Mesenchymal stem cell (in vitro differentiated cells and primary cell): ENCODE measurements around the gene TOR1B.
"Not testable (repeated sequence)": the region's sequence is repeated elsewhere in the genome, so short reads cannot be mapped to it uniquely, and the experiment has no call there.

Experiments used
- DNase-seq: peaks from one replicate; pipeline ENCODE4 v3.0.0-alpha.2; 2013
- H2AFZ ChIP-seq: one replicate; pipeline ENCODE4 v1.6.1; 2013; ENCODE audit warnings: low read depth, mild to moderate bottlenecking, control low read depth, inconsistent platforms, low read length, moderate library complexity
- H2AK5ac ChIP-seq: 2 replicates; pipeline ENCODE4 v1.6.1; 2013; ENCODE audit warnings: low read length, moderate library complexity, mild to moderate bottlenecking, inconsistent platforms; ENCODE audit not compliant: severe bottlenecking
- H2BK120ac ChIP-seq: one replicate; pipeline ENCODE4 v1.6.1; 2013; ENCODE audit warnings: low read depth, mild to moderate bottlenecking, inconsistent platforms, low read length, moderate library complexity
- H2BK12ac ChIP-seq, 2 experiments: one replicate each; pipeline ENCODE4 v1.6.1; 2013; ENCODE audit warnings: inconsistent platforms in 2 of 2, low read length in 2 of 2, mild to moderate bottlenecking in 2 of 2, moderate library complexity in 2 of 2, control low read depth in 1 of 2
- H2BK15ac ChIP-seq: one replicate; pipeline ENCODE4 v1.6.1; 2013; ENCODE audit warnings: mild to moderate bottlenecking, low read depth, inconsistent platforms; ENCODE audit not compliant: poor library complexity, severe bottlenecking
- H2BK5ac ChIP-seq: 2 replicates; pipeline ENCODE4 v1.6.1; 2013; ENCODE audit warnings: low read depth, mild to moderate bottlenecking, low read length, control low read depth, inconsistent platforms; ENCODE audit not compliant: poor library complexity, severe bottlenecking
- H3K14ac ChIP-seq, 2 experiments: one replicate each; pipeline ENCODE4 v1.6.1; 2013; ENCODE audit warnings: inconsistent platforms in 2 of 2, low read length in 2 of 2, control low read depth in 1 of 2, mild to moderate bottlenecking in 1 of 2, moderate library complexity in 1 of 2
- H3K18ac ChIP-seq, 2 experiments: one replicate each; pipeline ENCODE4 v1.6.1; 2013; ENCODE audit warnings: inconsistent platforms in 2 of 2, low read length in 2 of 2, control low read depth in 1 of 2, low read depth in 1 of 2, mild to moderate bottlenecking in 1 of 2
- H3K23ac ChIP-seq, 2 experiments: one replicate each; pipeline ENCODE4 v1.6.1; 2013; ENCODE audit warnings: inconsistent platforms in 2 of 2, low read length in 2 of 2, mild to moderate bottlenecking in 2 of 2, moderate library complexity in 2 of 2, control low read depth in 1 of 2
- H3K27ac ChIP-seq: 2 replicates; pipeline ENCODE4 v1.5.1; 2013; ENCODE audit warnings: mild to moderate bottlenecking, moderate library complexity, low read length, control low read depth, inconsistent platforms; ENCODE audit not compliant: poor library complexity, severe bottlenecking
- H3K27me3 ChIP-seq, 2 experiments: 2 replicates each; pipeline versions ENCODE4 v1.6.1 to v1.7.0; 2013; ENCODE audit warnings: low read length in 2 of 2, mild to moderate bottlenecking in 2 of 2, moderate library complexity in 2 of 2, control low read depth in 1 of 2, inconsistent platforms in 1 of 2; ENCODE audit not compliant: control insufficient read depth in 1 of 2, insufficient read depth in 1 of 2
- H3K36me3 ChIP-seq, 2 experiments: 2 replicates each; pipeline versions ENCODE4 v1.6.1 to v1.7.0; 2013; ENCODE audit warnings: low read length in 2 of 2, control low read depth in 1 of 2, inconsistent platforms in 1 of 2, low read depth in 1 of 2, mild to moderate bottlenecking in 1 of 2; ENCODE audit not compliant: insufficient read depth in 2 of 2, control insufficient read depth in 1 of 2
- H3K4ac ChIP-seq, 2 experiments: one replicate each; pipeline ENCODE4 v1.6.1; 2013; ENCODE audit warnings: inconsistent platforms in 2 of 2, low read length in 2 of 2, mild to moderate bottlenecking in 2 of 2, moderate library complexity in 2 of 2, control low read depth in 1 of 2, low read depth in 1 of 2
- H3K4me1 ChIP-seq: 2 replicates; pipeline ENCODE4 v1.6.1; 2013; ENCODE audit warnings: low read depth, low read length, control low read depth; ENCODE audit not compliant: control insufficient read depth, insufficient read depth
- H3K4me2 ChIP-seq: 2 replicates; pipeline ENCODE4 v1.6.1; 2013; ENCODE audit warnings: low read length, mild to moderate bottlenecking, inconsistent platforms; ENCODE audit not compliant: poor library complexity, severe bottlenecking
- H3K4me3 ChIP-seq, 2 experiments: 2 replicates each; pipeline versions ENCODE4 v1.5.1 to v1.7.0; 2013; ENCODE audit warnings: low read length in 2 of 2, mild to moderate bottlenecking in 2 of 2, control low read depth in 1 of 2, low read depth in 1 of 2; ENCODE audit not compliant: insufficient read depth in 1 of 2
- H3K79me1 ChIP-seq: replicated peaks from 2 replicates; pipeline ENCODE4 v1.6.1; 2013; ENCODE audit warnings: mild to moderate bottlenecking, control low read depth, low read length, inconsistent platforms; ENCODE audit not compliant: poor library complexity, severe bottlenecking
- H3K9ac ChIP-seq: 2 replicates; pipeline ENCODE4 v1.7.0; 2013; ENCODE audit warnings: mild to moderate bottlenecking, low read length, moderate library complexity
- H3K9me3 ChIP-seq: 2 replicates; pipeline ENCODE4 v1.7.0; 2013; ENCODE audit warnings: mild to moderate bottlenecking, low read length; ENCODE audit not compliant: control insufficient read depth
- H4K8ac ChIP-seq: one replicate; pipeline ENCODE4 v1.6.1; 2013; ENCODE audit warnings: inconsistent platforms, mild to moderate bottlenecking, low read length, moderate library complexity
- H4K91ac ChIP-seq: one replicate; pipeline ENCODE4 v1.6.1; 2013; ENCODE audit warnings: mild to moderate bottlenecking, low read length, inconsistent platforms
- WGBS: methylation state at CpG from one replicate; pipeline ENCODE4 v1.1.7; 2013; ENCODE audit warnings: mixed read lengths; 5-methylcytosine and 5-hydroxymethylcytosine counted together

TOR1B gene

GRCh38 chr9:129773262-129774048, 29.5 kb upstream of the TOR1B start:
- Histone ChIP-seq H3K4me2 (no peak overlapping the region), H4K8ac (peak overlapping the region; percentile 80), H2AK5ac (no peak overlapping the region), H3K79me1 (no peaks in the 10 kb centered on the region), H3K9me3 (no peaks in the 10 kb centered on the region), H3K4me1 (peaks cover 25% of the 10 kb centered on the region), H3K4ac (peak overlapping the region; percentile 34 to 75), H3K27me3 (peaks cover 0 to 8% of the 10 kb centered on the region in 2 experiments), H3K9ac (peak overlapping the region; percentile 65), H4K91ac (peak overlapping the region; percentile 90), H2AFZ (no peak overlapping the region), H2BK12ac (peak overlapping the region; percentile 49 to 95), H3K4me3 (no peak overlapping the region), H2BK5ac (no peak overlapping the region), H2BK15ac (peak overlapping the region; percentile 48), H3K36me3 (peaks cover 0 to 2% of the 10 kb centered on the region in 2 experiments), H3K23ac (no peak overlapping the region), H2BK120ac (no peak overlapping the region), H3K14ac (peak overlapping the region in 1 of 2 experiments; percentile 58), H3K18ac (peak overlapping the region; percentile 68 to 83), H3K27ac (no peak overlapping the region)
- WGBS, result 81% methylated on average over 6 of the region's 10 CpGs
- DNase-seq, result peak; percentile 90

GRCh38 chr9:129774791-129775447, 28.1 kb upstream of the TOR1B start:
- Histone ChIP-seq H3K9me3 (no peaks in the 10 kb centered on the region), H3K4ac (peak overlapping the region; percentile 38 to 39), H2BK120ac (peak overlapping the region; percentile 39), H4K8ac (no peak overlapping the region), H3K9ac (no peak overlapping the region), H4K91ac (peak overlapping the region; percentile 99), H3K18ac (peak overlapping the region; percentile 88 to 95), H2BK15ac (peak overlapping the region; percentile 78), H3K4me3 (no peak overlapping the region), H2AK5ac (no peak overlapping the region), H2BK5ac (no peak overlapping the region), H3K27me3 (peaks cover 0 to 3% of the 10 kb centered on the region in 2 experiments), H3K4me2 (no peak overlapping the region), H2BK12ac (peak overlapping the region; percentile 93 to 98), H2AFZ (no peak overlapping the region), H3K4me1 (peaks cover 25% of the 10 kb centered on the region), H3K27ac (no peak overlapping the region), H3K23ac (peak overlapping the region in 1 of 2 experiments; percentile 40), H3K14ac (peak overlapping the region in 1 of 2 experiments; percentile 47), H3K36me3 (no peaks in the 10 kb centered on the region), H3K79me1 (no peaks in the 10 kb centered on the region)
- WGBS, result 83% methylated on average over 20 of the region's 20 CpGs
- DNase-seq, result no peak

- H4K91ac ChIP-seq, result peak overlapping the region; percentile 99
- peak overlapping the region; percentile 88 to 95 for H3K18ac ChIP-seq
- peak overlapping the region; percentile 93 to 98 for H2BK12ac ChIP-seq
- H2BK5ac ChIP-seq, result no peak overlapping the region
- H3K27ac ChIP-seq, result no peak overlapping the region
- H2BK15ac ChIP-seq, result peak overlapping the region; percentile 45
- H3K79me1 ChIP-seq, result no peaks in the 10 kb centered on the region
- H3K23ac ChIP-seq, result no peak overlapping the region
- H3K4ac ChIP-seq, result peak overlapping the region in 1 of 2 experiments; percentile 40
- no peaks in the 10 kb centered on the region for H3K36me3 ChIP-seq
- no peak overlapping the region for H3K4me2 ChIP-seq
- no peak overlapping the region for H3K4me3 ChIP-seq
- DNase-seq, result no peak
- no peak overlapping the region for H2AFZ ChIP-seq
- peak overlapping the region in 1 of 2 experiments; percentile 37 for H3K14ac ChIP-seq
- 80% methylated on average over 2 of the region's 2 CpGs for WGBS
- H3K27me3 ChIP-seq, result peaks cover 0 to 6% of the 10 kb centered on the region in 2 experiments
- H2BK120ac ChIP-seq, result peak overlapping the region; percentile 39
- no peaks in the 10 kb centered on the region for H3K9me3 ChIP-seq
- H3K9ac ChIP-seq, result no peak overlapping the region
- peaks cover 25% of the 10 kb centered on the region for H3K4me1 ChIP-seq
- peak overlapping the region; percentile 35 for H4K8ac ChIP-seq
- peak overlapping the region; percentile 63 for H2AK5ac ChIP-seq
These were observed 27.6 kb upstream of the TOR1B start for GRCh38 chr9:129775448-129775798.

GRCh38 chr9:129776096-129776495, 26.9 kb upstream of the TOR1B start:
- Histone ChIP-seq H3K4me1 (peaks cover 25% of the 10 kb centered on the region), H2BK15ac (peak overlapping the region; percentile 78), H3K9ac (peak overlapping the region; percentile 85)
- not testable (repeated sequence) for H3K4ac ChIP-seq, H3K9me3 ChIP-seq, H3K27ac ChIP-seq, H3K27me3 ChIP-seq, DNase-seq, H2BK5ac ChIP-seq, H4K91ac ChIP-seq, H3K79me1 ChIP-seq, H3K18ac ChIP-seq, H4K8ac ChIP-seq, H3K14ac ChIP-seq, H3K4me2 ChIP-seq, H3K4me3 ChIP-seq, H2BK12ac ChIP-seq, H2BK120ac ChIP-seq, H3K23ac ChIP-seq, H2AK5ac ChIP-seq, H3K36me3 ChIP-seq, H2AFZ ChIP-seq
- WGBS, result 95% methylated on average over 2 of the region's 4 CpGs
